GM21381 (cell line): ENCODE data around the gene ELOA2.
"Not testable (repeated sequence)": the region's sequence is repeated elsewhere in the genome, so short reads cannot be mapped to it uniquely, and the experiment has no call there.

Experiments used
- ATAC-seq: cut with Tn5 transposase; IDR thresholded peaks from one replicate; pipeline ENCODE4 v1.9.1; 2021; ENCODE audit warnings: mild to moderate bottlenecking, moderate library complexity; ENCODE audit not compliant: unreplicated experiment

Gene ELOA2, protein sequence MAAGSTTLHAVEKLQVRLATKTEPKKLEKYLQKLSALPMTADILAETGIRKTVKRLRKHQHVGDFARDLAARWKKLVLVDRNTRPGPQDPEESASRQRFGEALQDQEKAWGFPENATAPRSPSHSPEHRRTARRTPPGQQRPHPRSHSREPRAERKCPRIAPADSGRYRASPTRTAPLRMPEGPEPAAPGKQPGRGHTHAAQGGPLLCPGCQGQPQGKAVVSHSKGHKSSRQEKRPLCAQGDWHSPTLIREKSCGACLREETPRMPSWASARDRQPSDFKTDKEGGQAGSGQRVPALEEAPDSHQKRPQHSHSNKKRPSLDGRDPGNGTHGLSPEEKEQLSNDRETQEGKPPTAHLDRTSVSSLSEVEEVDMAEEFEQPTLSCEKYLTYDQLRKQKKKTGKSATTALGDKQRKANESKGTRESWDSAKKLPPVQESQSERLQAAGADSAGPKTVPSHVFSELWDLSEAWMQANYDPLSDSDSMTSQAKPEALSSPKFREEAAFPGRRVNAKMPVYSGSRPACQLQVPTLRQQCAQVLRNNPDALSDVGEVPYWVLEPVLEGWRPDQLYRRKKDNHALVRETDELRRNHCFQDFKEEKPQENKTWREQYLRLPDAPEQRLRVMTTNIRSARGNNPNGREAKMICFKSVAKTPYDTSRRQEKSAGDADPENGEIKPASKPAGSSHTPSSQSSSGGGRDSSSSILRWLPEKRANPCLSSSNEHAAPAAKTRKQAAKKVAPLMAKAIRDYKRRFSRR

DNA sequence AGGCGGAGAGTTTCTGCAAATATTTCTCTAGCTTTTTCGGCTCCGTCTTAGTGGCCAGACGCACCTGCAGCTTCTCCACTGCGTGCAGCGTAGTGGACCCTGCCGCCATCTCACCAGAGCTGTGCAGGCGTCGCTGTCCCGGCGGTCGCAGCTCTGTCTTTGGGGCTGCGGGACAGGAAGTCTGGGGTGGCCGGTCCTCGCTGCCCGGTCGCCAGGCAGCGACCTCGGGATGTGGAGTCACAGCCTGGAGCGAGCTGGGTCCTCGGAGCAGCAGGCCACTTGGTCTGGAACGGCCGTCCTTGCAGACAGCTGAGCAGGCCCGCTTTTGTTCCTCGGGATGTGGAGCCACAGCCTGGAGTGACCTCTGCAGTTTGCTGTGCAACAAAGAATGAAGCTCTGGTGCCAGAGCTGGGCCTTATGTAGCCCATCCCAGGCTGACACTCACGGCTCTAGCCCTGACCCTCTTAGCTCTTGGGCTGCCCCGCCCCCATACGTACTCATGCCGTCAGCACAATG is at the start of gene ELOA2:
ELOA2 (minus strand) TSS at position 466 of the 516 bp plus-strand sequence; CDS start at position 109, 357 bp downstream.
- ATAC-seq = no peak

DNA sequence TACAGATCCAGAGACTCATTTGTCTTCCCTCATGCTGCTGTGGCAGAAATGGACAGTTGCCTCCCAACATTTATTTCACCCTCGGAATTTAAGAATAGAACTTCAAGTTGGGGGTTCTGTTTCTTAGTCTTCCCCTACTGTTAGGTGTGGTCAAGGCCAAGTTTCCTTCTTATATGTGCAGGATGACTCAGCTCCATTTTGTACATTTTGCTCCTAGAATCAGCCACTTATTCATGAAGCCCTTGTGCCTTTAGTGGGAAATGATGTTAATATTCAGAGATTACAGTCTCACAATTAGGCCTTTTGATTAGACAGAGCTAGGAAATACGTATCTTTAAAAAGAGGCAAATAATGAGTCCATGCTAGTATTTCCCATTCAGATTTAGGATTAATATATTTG is 46.2 kb upstream of the ELOA2 start:
- ATAC-seq = no peak

DNA sequence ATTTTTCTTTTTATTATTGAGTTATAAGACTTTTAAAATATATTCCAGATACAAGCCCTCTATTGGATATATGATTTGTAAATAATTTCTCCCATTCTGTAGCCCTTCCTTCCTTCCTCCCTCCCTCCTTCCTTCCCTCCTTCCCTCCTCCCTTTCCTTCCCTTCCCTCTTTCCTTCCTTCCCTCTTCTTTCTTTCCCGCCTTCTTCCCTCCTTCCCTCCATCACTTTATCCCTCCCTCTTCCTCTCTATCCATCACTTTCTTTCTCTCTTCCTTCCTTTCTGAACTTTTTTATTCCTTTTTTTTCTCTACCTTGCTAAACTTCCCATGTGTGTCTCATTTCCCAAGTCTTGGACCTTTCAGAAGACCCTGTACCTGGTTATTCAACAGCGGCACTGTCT is 45.5 kb upstream of the ELOA2 start:
- no peak for ATAC-seq

DNA sequence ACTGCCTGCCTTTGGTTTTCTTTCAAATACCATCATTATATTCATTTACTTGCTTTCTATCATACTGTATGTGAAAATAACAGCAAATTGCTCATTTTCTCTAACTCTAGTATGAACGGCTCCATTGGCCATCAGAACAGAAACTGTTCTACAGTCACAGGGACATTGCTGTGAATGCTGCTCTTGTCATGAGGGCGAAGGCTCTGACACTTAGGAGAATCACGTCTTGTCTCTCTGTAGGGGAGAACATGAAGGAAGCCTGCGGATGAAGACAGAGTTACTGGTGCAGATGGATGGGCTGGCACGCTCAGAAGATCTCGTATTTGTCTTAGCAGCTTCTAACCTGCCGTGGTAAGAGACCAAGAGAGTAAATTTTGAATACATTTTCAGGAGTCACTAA is 41.7 kb upstream of the ELOA2 start:
- no peak for ATAC-seq

DNA sequence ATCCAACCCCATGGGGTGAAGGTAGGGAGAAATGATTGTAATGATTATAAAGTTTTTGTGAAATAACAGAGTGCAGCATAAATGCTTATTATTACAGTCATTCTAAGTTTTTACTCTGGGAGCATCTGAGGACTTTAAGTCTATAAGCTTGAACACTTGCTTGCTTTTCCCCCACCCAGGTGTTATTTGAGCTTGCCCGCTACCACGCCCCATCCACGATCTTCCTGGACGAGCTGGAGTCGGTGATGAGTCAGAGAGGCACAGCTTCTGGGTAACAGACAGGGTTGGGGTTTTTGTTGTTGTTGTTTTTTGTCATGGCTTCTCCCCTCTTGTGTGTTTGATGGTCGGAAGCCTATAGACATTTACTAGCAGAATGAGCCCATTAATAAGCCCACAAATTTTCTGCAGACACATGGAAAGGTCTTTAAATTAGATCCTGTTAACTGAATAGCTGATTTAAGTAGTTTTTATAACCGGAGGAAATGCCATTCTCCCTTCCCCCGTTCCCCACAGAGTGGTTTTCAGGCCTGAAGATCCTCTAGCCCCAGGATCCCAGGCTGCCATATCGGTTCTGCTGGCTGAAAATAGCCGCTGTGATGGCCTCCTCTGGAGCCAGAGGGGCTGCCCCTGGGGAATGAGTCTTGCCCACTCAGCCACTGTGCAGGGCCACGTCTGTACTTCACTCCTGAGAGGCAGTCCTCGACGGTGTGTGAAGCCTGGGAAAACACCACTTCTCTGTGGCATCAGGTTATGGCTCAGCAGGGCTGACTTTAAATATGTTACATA is 39.9 kb upstream of the ELOA2 start:
- ATAC-seq = no peak

DNA sequence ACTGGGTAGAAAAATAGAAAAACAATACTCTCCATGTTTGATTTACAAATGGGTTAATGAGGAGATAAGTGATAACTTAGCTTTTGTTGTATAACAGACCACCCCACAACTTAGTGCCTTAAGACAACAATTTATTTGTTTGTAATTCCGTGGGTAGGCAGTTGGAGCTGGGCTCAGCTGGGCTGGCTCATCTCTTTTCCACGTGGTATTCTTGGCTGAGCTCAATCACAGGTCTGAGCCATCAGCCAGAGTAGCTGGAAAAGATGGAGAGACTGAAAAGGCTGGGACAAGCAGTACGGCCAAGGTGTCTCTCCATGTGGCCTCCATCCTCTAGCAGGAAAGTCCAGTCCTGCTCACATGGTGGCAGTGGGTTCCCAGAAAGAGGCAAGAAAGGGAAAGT is 32.2 kb upstream of the ELOA2 start:
- ATAC-seq = no peak

DNA sequence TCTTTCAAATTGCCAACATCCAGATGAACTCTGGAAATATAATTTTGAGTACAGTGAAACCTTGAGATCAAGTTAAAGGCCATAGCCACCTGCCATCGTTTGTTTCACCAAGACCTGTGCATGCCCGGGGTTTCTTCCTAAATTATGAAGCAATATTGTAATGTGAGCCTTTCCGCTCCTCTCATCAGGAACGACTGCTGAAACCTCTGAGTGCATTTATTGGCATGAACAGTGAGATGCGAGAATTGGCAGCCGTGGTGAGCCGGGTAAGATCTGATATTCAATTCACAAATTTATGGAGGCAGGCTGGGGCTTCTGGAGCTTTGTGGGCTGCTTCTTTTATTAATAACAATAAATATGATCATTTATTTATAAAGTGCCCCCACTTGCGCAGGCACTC is 27.7 kb upstream of the ELOA2 start:
- ATAC-seq = no peak

DNA sequence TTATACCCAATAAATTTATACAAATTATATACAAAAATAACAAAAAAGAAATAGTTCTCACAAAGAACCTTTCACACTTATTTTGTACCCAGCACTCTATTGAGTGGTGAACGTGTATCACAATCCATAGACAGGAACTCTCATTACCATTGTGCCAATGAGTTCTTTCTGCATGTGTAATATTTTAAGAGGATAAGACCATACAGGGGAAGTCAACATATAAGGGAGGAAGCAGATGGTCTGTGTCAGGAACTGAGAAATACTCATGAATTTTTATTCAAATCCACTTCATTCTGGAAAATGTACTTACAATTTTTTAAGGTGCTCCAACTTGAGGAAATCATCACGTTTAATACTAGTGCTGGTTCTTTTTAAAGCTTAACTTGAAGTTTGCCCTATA is 27.1 kb upstream of the ELOA2 start:
- ATAC-seq = no peak

DNA sequence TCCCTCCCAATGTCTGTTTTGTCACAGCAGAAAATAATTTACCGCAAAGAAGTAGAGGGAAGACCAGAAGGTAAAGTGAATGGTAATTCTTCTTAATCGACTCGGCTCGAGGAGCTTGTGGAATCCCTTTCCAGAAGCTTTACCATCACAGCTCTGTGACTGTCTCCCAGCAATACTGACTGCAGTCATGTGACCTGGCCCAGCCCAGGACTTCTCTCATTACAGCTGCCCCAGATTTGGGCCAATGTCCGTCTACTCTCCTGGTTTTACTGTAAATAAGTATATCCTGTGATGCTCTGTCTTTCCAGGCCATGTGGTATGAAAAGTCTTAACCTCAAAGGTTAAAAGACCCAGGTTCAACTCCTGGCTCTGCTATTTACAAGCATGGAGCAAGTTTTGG is 18.9 kb upstream of the ELOA2 start:
- ATAC-seq = no peak

DNA sequence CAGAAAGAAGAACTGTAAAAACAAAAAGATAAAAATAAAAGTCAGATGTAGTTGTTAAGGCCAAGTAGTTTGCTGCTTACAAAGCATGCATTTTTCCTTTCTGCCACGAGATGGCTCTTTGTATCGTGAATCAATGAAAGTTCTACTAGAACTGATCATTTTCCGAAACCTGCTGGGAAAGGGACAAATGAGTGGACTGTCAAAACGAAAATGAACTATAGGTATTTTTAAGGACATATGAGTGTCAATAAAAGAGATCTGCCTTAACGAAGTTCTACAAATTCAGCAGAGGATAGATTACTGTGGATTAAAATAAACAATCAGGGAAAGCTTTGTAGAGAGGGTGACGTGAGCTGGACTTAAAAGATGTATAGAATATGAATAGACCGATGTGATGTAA is 15.0 kb upstream of the ELOA2 start:
- ATAC-seq = no peak

DNA sequence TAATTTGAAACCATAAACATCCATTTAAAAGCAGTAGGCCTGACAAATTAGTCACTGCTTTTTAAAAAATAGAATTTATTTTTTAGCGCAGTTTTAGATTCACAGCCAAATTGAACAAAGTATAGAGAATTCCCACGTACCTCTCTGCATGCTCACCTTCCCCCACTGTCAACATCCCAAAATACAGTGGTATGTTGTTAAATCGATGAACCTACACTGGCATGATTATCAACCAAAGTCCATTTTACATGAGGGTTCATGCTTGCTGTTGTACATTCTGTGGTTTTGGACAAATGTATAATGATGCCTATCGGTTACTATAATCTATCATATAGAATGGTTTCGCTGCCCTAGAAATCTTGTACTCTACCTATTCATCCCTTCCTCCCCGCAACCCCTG is 5.6 kb upstream of the ELOA2 start:
- ATAC-seq = no peak

DNA sequence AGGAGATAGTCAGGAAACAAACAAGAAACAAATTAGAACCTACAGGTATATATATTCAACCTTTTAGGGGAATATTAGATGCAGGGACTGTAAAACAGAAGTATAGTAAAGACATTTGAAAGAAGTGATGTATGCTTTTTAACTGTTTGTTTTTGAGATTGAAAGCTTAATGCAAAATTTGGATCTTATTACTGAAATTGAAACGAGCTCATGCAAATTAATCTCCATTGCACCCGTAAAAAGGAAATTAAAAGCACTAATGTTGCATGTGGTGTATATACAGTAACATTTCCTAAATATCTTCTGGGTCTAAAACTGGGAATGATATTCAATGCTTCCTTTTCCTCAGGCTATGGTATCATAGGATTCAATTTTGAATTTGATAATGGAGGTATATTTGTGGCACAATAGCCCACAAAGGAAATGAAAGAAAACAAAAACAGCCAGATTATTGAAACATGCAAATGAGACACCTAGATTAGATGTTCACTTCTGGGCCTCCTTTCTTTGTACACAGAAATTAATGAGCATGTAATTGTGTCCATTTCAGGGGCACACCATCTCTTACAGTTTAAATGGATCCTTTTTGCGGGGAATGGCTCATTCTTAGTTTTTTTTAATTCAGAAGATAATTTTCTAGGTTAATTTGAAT is 1.6 kb upstream of the ELOA2 start:
- no peak for ATAC-seq

DNA sequence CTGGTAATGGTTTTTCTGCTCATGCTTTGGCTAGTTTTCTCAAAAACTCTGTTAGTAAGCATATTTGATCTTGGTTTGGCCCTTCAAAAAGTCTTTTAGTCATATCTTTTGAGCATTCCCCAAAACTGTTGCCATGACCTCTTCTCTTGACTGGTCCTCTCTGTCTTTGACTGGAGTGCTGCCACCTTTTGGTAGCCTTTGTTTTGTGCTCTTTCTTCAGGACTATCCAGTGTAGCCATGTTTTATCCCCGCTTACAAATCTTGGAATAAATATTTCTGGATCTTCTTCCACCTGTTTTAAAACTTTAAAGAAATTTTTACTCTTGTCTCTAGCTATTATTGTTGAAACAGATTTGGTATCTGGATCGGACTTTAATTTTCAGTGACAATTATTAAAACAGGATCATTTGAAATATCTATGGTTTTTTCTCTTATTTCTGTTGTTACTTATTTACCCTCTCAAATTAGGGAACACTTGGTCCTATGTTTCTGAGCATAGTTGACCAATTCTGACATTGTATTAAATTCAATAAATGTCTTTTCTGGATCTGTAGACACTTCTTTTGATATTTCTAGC is 965 bp upstream of the ELOA2 start:
- no peak for ATAC-seq

DNA sequence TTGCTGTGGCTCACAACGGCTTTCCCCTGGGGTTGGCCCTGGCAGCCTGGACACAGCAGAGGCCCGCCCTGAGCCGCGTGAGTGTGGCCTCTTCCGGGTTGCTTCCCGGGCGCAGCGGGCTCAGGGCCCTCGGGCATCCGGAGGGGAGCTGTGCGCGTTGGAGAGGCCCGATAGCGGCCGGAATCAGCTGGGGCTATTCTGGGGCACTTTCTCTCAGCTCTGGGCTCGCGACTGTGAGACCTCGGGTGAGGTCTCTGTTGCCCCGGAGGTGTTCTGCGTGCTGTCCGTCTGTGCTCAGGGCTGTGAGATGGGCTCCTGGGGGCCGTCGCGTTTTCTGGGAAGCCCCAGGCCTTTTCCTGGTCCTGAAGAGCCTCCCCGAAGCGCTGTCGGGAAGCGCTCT is 830 bp downstream of the ELOA2 start:
- not testable (repeated sequence) for ATAC-seq

DNA sequence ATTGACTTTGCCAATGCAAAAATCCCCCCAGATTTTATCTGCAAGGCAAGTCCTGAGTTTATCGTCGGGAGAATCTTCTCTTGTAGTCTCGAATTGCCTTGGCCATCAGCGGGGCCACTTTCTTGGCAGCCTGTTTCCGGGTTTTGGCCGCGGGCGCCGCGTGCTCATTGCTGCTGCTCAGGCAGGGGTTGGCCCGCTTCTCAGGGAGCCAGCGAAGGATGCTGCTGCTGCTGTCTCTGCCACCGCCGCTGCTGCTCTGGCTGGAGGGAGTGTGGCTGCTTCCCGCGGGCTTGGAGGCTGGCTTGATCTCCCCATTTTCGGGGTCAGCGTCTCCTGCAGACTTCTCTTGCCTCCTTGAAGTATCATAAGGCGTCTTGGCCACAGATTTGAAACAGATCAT is 2.5 kb downstream of the ELOA2 start:
- ATAC-seq = no peak

DNA sequence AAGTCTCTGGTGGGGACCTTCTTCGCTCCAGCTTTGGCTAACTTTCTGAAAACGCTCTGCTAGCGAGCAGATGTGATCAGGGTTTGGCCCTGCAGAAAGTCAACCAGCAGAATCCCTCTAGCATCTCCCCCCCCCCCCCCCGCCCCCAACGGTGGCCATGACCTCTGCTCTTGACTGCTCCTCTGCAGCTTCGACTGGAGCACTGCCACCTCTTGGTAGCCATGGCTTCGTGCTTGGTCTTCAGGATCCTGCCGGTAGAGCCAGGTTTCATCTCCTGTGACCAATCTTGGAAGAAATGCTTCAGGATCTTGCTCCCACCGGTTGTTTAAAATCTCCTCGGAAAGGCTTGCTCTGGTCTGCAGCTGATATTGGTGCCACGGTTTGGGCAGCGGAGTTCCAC is 4.5 kb downstream of the ELOA2 start:
- ATAC-seq = not testable (repeated sequence)

DNA sequence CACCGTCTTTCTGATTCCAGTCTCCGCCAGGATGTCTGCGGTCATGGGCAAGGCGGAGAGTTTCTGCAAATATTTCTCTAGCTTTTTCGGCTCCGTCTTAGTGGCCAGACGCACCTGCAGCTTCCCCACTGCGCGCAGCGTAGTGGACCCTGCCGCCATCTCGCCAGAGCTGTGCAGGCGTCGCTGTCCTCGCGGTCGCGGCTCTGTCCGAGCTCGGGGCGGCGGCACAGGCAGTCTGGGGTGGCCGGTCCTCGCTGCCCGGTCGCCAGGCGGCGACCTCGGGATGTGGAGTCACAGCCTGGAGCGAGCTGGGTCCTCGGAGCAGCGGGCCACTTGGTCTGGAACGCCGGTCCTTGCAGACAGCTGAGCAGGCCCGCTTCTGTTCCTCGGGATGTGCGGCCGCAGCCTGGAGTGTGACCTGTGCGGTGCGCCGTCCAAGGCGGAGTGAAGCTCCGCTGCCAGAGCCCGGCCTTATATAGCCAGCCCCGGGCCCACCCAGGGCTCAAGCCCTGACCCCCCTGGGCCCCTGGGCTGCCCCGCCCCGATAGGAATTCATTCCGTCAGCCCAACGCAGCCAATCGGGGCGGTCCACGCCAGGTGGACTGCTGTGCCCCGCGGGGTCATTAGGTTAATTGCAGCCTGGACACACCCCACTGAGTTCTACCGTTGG is 5.6 kb downstream of the ELOA2 start:
- ATAC-seq = not testable (repeated sequence)

DNA sequence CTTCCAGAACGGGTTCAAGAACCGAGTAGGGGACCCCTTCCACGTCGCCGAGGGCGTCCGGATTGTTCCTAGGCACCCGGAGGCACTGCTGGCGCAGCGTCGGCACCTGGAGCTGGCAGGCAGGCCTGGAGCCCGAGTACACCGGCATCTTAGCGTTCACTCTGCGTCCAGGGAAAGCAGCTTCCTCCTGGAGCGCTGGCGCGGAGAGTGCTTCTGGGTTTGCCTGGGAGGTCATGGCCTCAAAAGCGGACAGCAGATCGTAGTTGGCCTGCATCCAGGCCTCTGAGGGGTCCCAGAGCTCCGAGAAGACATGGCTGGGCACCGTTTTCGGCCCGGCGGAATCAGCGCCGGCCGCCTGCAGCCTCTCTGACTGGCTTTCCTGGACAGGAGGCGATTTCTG is 6.7 kb downstream of the ELOA2 start:
- not testable (repeated sequence) for ATAC-seq

DNA sequence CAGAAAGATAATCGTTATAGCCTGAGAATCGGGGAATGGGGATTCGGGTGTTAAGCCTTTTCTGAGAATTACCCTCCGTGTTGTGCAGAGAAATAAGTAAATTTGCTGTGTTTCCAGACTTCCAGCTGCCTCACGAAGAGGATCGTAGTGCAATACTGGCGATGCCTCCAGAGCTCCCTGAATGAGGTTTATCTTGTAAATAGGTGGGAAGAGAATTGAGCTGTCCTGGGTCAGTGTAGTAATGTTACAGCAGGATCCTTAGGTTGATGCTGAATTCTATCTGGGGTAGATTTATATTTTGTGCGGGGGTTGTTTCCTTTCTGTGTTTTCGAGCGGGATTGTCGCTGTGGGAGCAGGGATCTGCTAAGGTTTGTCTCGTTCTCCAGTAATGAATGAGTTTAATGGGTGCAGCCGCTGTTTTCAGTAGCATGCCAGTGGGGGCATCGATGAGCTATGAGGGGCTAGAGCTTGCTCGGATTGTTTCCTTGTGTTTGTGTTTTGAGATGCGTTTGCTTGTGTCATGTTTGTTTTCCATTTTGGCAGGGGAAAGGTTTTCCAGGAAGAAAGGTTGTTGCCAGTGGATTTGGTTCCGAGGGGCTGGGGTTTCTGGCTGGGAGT is 9.8 kb downstream of the ELOA2 start:
- ATAC-seq = not testable (repeated sequence)
